Heart right ventricle (tissue), 16 donors: ENCODE measurements around the gene MYOD1. TPM values are rescaled to one million over a fixed set of nuclear protein-coding genes. Genes with fewer than 3 reads are reported as not detected.
A peak's percentile ranks its signal among the peaks of the same experiment; 100 is the strongest.

ENCODE experiments used
- ATAC-seq, 8 donors: fragments of 200-7000 bp; cut with Tn5 transposase; one replicate each; pipeline ENCODE4 v1.9.1; 2020; ENCODE audit warnings: mild to moderate bottlenecking in 8 of 8, moderate library complexity in 8 of 8, moderate number of reproducible peaks in 1 of 8
- DNase-seq, 2 donors: peaks; one replicate each; pipeline ENCODE4 v3.0.0-alpha.2; 2020
- H3K27ac ChIP-seq, 10 donors: fragments of 200-600 bp; sonication (generic) in 2 of 10; one replicate each; pipeline versions ENCODE4 v1.5.0 to v1.8.0; 2020 to 2022; ENCODE audit warnings: mild to moderate bottlenecking in 3 of 10
- H3K27me3 ChIP-seq, 7 donors: fragments of 200-600 bp; one replicate each; pipeline ENCODE4 v1.8.0; 2021 to 2022; ENCODE audit warnings: mild to moderate bottlenecking in 2 of 7
- H3K36me3 ChIP-seq, 9 donors: fragments of 200-600 bp; sonication (generic) in 1 of 9; one replicate each; pipeline versions ENCODE4 v1.5.0 to v1.8.0; 2020 to 2022; ENCODE audit warnings: mild to moderate bottlenecking in 2 of 9
- H3K4me1 ChIP-seq, 9 donors: fragments of 200-600 bp; sonication (generic) in 1 of 9; one replicate each; pipeline versions ENCODE4 v1.5.0 to v1.8.0; 2020 to 2022; ENCODE audit warnings: mild to moderate bottlenecking in 4 of 9
- H3K4me3 ChIP-seq, 10 donors: fragments of 200-600 bp; sonication (generic) in 2 of 10; one replicate each; pipeline versions ENCODE4 v1.5.0 to v1.8.0; 2020 to 2022; ENCODE audit warnings: mild to moderate bottlenecking in 7 of 10, moderate library complexity in 2 of 10
- H3K9me3 ChIP-seq, 11 donors: fragments of 200-600 bp in 10 of 11; sonication (generic) in 2 of 11; one replicate each; pipeline versions ENCODE4 v1.5.0 to v1.8.0; 2013 to 2022; ENCODE audit warnings: mild to moderate bottlenecking in 2 of 11, control low read depth in 1 of 11, moderate library complexity in 1 of 11
- WGBS, 2 donors: extraction: QIAGEN DNeasy Blood & Tissue Kit; methylation state at CpG; one replicate each; pipeline ENCODE4 v1.1.7; 2013; ENCODE audit warnings: inconsistent platforms in 1 of 2; 5-methylcytosine and 5-hydroxymethylcytosine counted together
- intact Hi-C, 10 donors: fragments of 100-400 bp; cut with DNase I; formaldehyde crosslinking; loops; one replicate each; pipeline versions ENCODE4 v1.11.1 to v1.14.2; 2022
- polyA plus RNA-seq, 2 donors: library from polyadenylated mRNA; stranded (reverse); fragments of 200-250 nt; gene quantifications; one replicate each; pipeline ENCODE4 v1.2.3, GENCODE V29; 2013
- total RNA-seq, 10 donors: library from RNA; stranded (reverse); fragmentation: NEBNext Ultra II Directional in 3 of 10; extraction: Animal tissue kit (Norgen Biotek cat#: 25700) in 3 of 10; gene quantifications; one replicate each; pipeline versions ENCODE4 v1.2.1 to v1.2.4, GENCODE V29; 2021 to 2023
- TF ChIP-seq, protein P1 (sequence below), 9 donors: fragments of 200-600 bp; sonication (generic) in 2 of 9; IDR thresholded peaks; one replicate each; pipeline versions ENCODE4 v1.5.0 to v1.8.0; 2021 to 2022; ENCODE audit warnings: antibody characterized with exemption in 9 of 9, mild to moderate bottlenecking in 5 of 9, moderate library complexity in 1 of 9
- donor health status: Arrhythmogenic right ventricular cardiomyopathy.
- donor health status: ischemic (EF 13 %, LVEDD 7.1; RV severe dilation, severe dysfunction).
- donor health status: healthy with polysubstance abuse.
- donor health status: DM: no; HTN: yes; CAD: no.
- donor health status: DM: no; HTN: no; CAD: no.
- donor health status: ischemic (EF 25% LVEDD 6.9; RV normal size, moderate dysfunction).
- donor health status: ischemic (EF 25% LVEDD 5.7; RV mildly dilated, moderate dysfunction).
- donor health status: healthy.
- donor health status: DM: yes; HTN: yes; CAD: no.
- donor health status: Ischemic cardiomyopathy.
- donor health status: ischemic (EF 35%, LVEDD 5.7; RV mildly dilated, moderate dysfunction).
- donor health status: nonischemic (EF 11% LVEDD 7.7; RV severe dilation, severe dysfunction).
- donor health status: DM: yes; HTN: yes; CAD: no.
- donor health status: PGD.
- donor health status: ischemic (EF 29% LVEDD 5.4; RV normal size, mild dysfunction).
- donor health status: nonischemic (EF 23%, LVEDD 6.1; RV moderate dilation, normal function).

MYOD1 gene
- total and polyA plus RNA-seq, 12 donors, result 0.20 TPM; not detected in 11

DNA sequence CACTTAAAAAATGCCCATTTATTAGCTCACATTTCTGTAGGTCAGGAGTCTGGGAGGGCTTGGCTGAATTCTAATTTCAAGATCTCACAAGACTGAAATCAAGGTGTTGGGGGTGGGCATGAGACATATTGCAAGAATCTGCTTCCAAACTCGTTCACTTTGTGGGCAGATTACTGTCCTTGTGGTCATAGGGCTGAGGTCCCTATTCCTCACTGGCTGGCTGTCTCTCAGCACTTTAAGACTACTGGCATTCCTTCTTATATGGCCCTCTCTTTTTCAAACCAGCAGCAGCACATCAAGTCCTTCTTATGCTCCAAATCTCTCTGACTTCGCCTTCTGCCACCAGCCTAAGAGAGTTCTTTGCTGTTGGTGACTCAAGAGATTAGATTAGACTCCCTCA lies 27.8 kb upstream of the MYOD1 start:
- TF ChIP-seq, protein P1, sequence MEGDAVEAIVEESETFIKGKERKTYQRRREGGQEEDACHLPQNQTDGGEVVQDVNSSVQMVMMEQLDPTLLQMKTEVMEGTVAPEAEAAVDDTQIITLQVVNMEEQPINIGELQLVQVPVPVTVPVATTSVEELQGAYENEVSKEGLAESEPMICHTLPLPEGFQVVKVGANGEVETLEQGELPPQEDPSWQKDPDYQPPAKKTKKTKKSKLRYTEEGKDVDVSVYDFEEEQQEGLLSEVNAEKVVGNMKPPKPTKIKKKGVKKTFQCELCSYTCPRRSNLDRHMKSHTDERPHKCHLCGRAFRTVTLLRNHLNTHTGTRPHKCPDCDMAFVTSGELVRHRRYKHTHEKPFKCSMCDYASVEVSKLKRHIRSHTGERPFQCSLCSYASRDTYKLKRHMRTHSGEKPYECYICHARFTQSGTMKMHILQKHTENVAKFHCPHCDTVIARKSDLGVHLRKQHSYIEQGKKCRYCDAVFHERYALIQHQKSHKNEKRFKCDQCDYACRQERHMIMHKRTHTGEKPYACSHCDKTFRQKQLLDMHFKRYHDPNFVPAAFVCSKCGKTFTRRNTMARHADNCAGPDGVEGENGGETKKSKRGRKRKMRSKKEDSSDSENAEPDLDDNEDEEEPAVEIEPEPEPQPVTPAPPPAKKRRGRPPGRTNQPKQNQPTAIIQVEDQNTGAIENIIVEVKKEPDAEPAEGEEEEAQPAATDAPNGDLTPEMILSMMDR (IDR thresholded peaks at IDR 0.05), result no peak
- no peak for ATAC-seq
- H3K36me3 ChIP-seq, result no peaks in the 10 kb centered on the region
- WGBS, 2 donors, result 42% methylated on average over 2 of the region's 2 CpGs
- peaks cover 4 to 65% (median 50%) of the 10 kb centered on the region in 7 donors for H3K27me3 ChIP-seq
- intact Hi-C loops, result no loop called here
- no peaks in the 10 kb centered on the region for H3K9me3 ChIP-seq
- DNase-seq, result no peak
- no peaks in the 10 kb centered on the region for H3K4me1 ChIP-seq
- H3K4me3 ChIP-seq, result no peak overlapping the region
- no peak overlapping the region for H3K27ac ChIP-seq

DNA sequence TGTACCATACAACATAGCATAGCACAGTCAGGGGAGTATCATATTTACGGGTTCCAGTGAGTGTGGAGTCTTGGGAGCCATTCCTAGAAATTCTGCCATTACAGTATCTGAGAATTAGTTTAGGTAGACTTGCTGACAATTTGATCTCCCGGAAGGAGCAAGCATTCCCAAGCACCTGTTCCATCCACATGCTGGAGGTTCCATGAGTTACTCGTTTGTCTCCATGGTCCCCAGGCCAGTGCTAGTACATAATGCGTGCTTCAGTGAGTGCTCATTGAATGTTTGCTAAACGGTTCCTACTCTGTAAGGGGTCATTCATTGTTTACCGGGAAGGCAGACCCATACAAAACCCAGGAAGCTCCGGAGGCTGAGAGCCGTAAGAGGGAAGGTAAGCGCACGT lies 27.4 kb upstream of the MYOD1 start:
- intact Hi-C loops, result no loop called here
- TF ChIP-seq, protein P1 (IDR thresholded peaks at IDR 0.05), result no peak
- H3K9me3 ChIP-seq, result no peaks in the 10 kb centered on the region
- no peak overlapping the region for H3K27ac ChIP-seq
- no peak overlapping the region for H3K4me3 ChIP-seq
- no peak for ATAC-seq
- no peak for DNase-seq
- no peaks in the 10 kb centered on the region for H3K36me3 ChIP-seq
- no peaks in the 10 kb centered on the region for H3K4me1 ChIP-seq
- peaks cover 4 to 69% (median 53%) of the 10 kb centered on the region in 7 donors for H3K27me3 ChIP-seq
- 64 to 67% methylated on average over 10 of the region's 10 CpGs for WGBS, 2 donors

DNA sequence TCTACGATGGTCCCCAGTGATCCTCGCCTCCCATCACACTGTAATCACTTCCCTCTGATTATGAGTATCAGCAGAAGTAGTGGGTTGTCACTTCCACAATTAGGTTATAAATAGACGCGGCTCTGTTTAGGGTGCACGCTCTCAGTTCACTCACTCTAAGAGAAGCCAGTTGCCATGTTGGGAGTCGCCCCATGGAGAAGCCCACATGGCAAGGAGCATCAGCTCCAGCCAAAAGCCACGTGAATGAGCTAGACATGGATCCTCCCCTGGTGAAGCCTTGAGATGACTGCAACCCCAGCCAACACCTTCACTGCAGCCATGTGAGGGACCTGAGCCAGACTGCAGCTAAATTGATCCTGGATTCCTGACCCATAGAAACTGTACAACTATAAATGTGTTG lies 26.4 kb upstream of the MYOD1 start:
- 44 to 59% methylated on average over 7 of the region's 7 CpGs for WGBS, 2 donors
- no peaks in the 10 kb centered on the region for H3K4me1 ChIP-seq
- peaks cover 4 to 70% (median 57%) of the 10 kb centered on the region in 7 donors for H3K27me3 ChIP-seq
- H3K9me3 ChIP-seq, result no peaks in the 10 kb centered on the region
- H3K4me3 ChIP-seq, result no peak overlapping the region
- H3K27ac ChIP-seq, result no peak overlapping the region
- TF ChIP-seq, protein P1 (IDR thresholded peaks at IDR 0.05), result no peak
- ATAC-seq (peak in 2 of 8 donors; percentile 19 to 35), DNase-seq (no peak)
- H3K36me3 ChIP-seq, result no peaks in the 10 kb centered on the region
- intact Hi-C loops, result no loop called here

DNA sequence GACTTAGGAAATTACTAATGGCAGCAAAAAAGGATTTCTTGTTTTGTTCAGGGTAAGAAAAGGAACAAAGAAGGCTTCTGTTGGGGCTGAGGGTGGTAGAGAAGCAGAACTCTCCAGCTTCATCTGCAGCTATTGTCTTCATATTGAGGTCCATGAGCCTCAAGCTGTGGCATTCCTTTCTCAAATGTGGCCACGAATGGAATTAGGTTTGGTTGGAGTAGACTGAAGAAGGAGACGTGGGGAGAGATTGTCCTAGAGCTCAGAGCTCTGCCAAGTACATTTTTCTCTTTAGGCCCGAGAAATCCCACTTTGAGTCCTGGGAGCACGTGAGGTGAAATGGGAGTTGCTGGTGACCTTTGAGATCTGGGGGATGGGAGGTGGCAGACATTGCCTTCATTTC lies 25.8 kb upstream of the MYOD1 start:
- no peak for DNase-seq
- no peaks in the 10 kb centered on the region for H3K36me3 ChIP-seq
- H3K4me3 ChIP-seq, result no peak overlapping the region
- no peak overlapping the region for H3K27ac ChIP-seq
- no peak for ATAC-seq
- H3K9me3 ChIP-seq, result no peaks in the 10 kb centered on the region
- H3K27me3 ChIP-seq, result peaks cover 4 to 70% (median 57%) of the 10 kb centered on the region in 7 donors
- WGBS, 2 donors, result 59 to 82% methylated on average over 4 of the region's 4 CpGs
- H3K4me1 ChIP-seq, result no peaks in the 10 kb centered on the region
- intact Hi-C loops, result no loop called here
- TF ChIP-seq, protein P1 (IDR thresholded peaks at IDR 0.05), result no peak
